T-cell (primary cell): ENCODE results near the gene PIWIL4. TPM values are rescaled to one million over a fixed set of nuclear protein-coding genes. Genes with fewer than 3 reads are reported as not detected.

ENCODE experiments used
- ATAC-seq, 4 experiments: fragments of 200-7000 bp in 3 of 4; fragments of 150-1000 bp in 1 of 4; cut with Tn5 transposase; replicated peaks in 1 of 4; 1 replicate in 3 of 4; 2 replicates in 1 of 4; pipeline ENCODE4 v1.10.0; 2021; ENCODE audit warnings: moderate library complexity in 3 of 4, mild to moderate bottlenecking in 2 of 4, moderate number of reproducible peaks in 1 of 4
- CTCF ChIA-PET, 2 donors: fragments of 300-600 bp; sonication (Branson Sonifier 250); formaldehyde crosslinking; loops; one replicate each; lab custom pipeline; 2022; ENCODE audit warnings: antibody characterized with exemption in 2 of 2; lab: Charles Lee
- POLR2A ChIA-PET, 2 donors: fragments of 300-600 bp; sonication (Branson Sonifier 250); formaldehyde crosslinking; loops; one replicate each; lab custom pipeline; 2022; ENCODE audit warnings: antibody characterized with exemption in 2 of 2; lab: Charles Lee
- DNase-seq, 35 experiments: peaks; one replicate each; pipeline versions ENCODE4 v3.0.0 to v3.0.0-alpha.2; 2013 to 2023
- H3K27ac ChIP-seq: one replicate; pipeline ENCODE4 v1.5.1; 2013; ENCODE audit warnings: low read length
- H3K27me3 ChIP-seq, 2 experiments: replicated peaks in 1 of 2; 1 replicate in 1 of 2; 2 replicates in 1 of 2; pipeline versions ENCODE4 v1.6.1 to v1.7.0; 2013; ENCODE audit warnings: low read length in 1 of 2, mixed read lengths in 1 of 2; ENCODE audit not compliant: control insufficient read depth in 2 of 2, insufficient read depth in 2 of 2; ENCODE audit errors: extremely low read depth in 1 of 2
- H3K36me3 ChIP-seq, 2 donors: 1 replicate in 1 of 2; 2 replicates in 1 of 2; pipeline versions ENCODE4 v1.6.1 to v1.7.0; 2013; ENCODE audit warnings: low read length in 1 of 2; ENCODE audit not compliant: control insufficient read depth in 2 of 2, insufficient read depth in 1 of 2; ENCODE audit errors: extremely low read depth in 1 of 2
- H3K4me1 ChIP-seq, 2 experiments: 1 replicate in 1 of 2; 2 replicates in 1 of 2; pipeline versions ENCODE4 v1.6.1 to v1.7.0; 2013; ENCODE audit warnings: low read length in 2 of 2, mixed read lengths in 1 of 2; ENCODE audit not compliant: insufficient read depth in 2 of 2, control insufficient read depth in 1 of 2; ENCODE audit errors: extremely low read depth in 1 of 2
- H3K4me3 ChIP-seq, 2 donors: 1 replicate in 1 of 2; 2 replicates in 1 of 2; pipeline versions ENCODE4 v1.5.1 to v1.7.0; 2013; ENCODE audit warnings: mild to moderate bottlenecking in 2 of 2, low read length in 1 of 2, moderate library complexity in 1 of 2; ENCODE audit not compliant: control insufficient read depth in 1 of 2; ENCODE audit errors: extremely low read depth in 1 of 2
- H3K9me3 ChIP-seq: 2 replicates; pipeline ENCODE4 v1.7.0; 2013
- H3K27ac Mint-ChIP-seq, 2 donors: one replicate each; pipeline ENCODE4 v1.8.0; 2020 to 2021; ENCODE audit warnings: mild to moderate bottlenecking in 2 of 2, mixed read lengths in 2 of 2
- H3K27me3 Mint-ChIP-seq, 2 donors: one replicate each; pipeline ENCODE4 v1.8.0; 2021 to 2022; ENCODE audit warnings: mixed read lengths in 2 of 2
- H3K36me3 Mint-ChIP-seq: one replicate; pipeline ENCODE4 v1.8.0; 2021; ENCODE audit warnings: mixed read lengths
- H3K4me1 Mint-ChIP-seq, 3 donors: one replicate each; pipeline ENCODE4 v1.8.0; 2020 to 2022; ENCODE audit warnings: mixed read lengths in 3 of 3, mild to moderate bottlenecking in 1 of 3
- H3K4me3 Mint-ChIP-seq, 3 donors: one replicate each; pipeline ENCODE4 v1.8.0; 2020 to 2022; ENCODE audit warnings: mild to moderate bottlenecking in 3 of 3, mixed read lengths in 3 of 3, moderate library complexity in 3 of 3
- H3K9me3 Mint-ChIP-seq, 3 donors: one replicate each; pipeline ENCODE4 v1.8.0; 2020 to 2022; ENCODE audit warnings: mixed read lengths in 3 of 3
- WGBS: methylation state at CpG from one replicate; pipeline ENCODE4 v1.1.5; 2013; ENCODE audit warnings: missing lambda C conversion rate; ENCODE audit not compliant: insufficient coverage; 5-methylcytosine and 5-hydroxymethylcytosine counted together
- total RNA-seq, 35 experiments: library from RNA in 6 of 35; stranded (reverse) in 6 of 35; fragments of 120-200 nt in 1 of 35; gene quantifications; one replicate each; pipeline versions ENCODE4 v1.2.1 to v1.2.4 and lab custom pipeline; 2013 to 2026

Gene PIWIL4
- total RNA-seq, 5 donors from 2014 or later (not counting 1 experiment from before 2014, with no cell fraction given), result 0.82 to 2.7 (median 2.0) TPM

GRCh38 chr11:94597896-94598295 lies 30.7 kb downstream of the PIWIL4 start:
- CTCF ChIA-PET, result no interaction called here
- H3K9me3 ChIP-seq, result no peaks in the 10 kb centered on the region
- DNase-seq (no peak), ATAC-seq (no peak)
- H3K27me3 ChIP-seq, result no peaks in the 10 kb centered on the region
- H3K4me1 ChIP-seq, result no peaks in the 10 kb centered on the region
- H3K36me3 Mint-ChIP-seq, result peaks cover 24% of the 10 kb centered on the region
- H3K4me3 ChIP-seq, result no peak overlapping the region
- no CpG with 5 or more reads among the region's 2 CpGs for WGBS
- no peaks in the 10 kb centered on the region for H3K9me3 Mint-ChIP-seq
- H3K36me3 ChIP-seq, result peaks cover 0 to 3% of the 10 kb centered on the region in 2 donors
- no peak overlapping the region for H3K27ac Mint-ChIP-seq
- no peak overlapping the region for H3K4me3 Mint-ChIP-seq
- no peak overlapping the region for H3K27ac ChIP-seq
- POLR2A ChIA-PET, result no interaction called here
- H3K4me1 Mint-ChIP-seq, result peaks cover 0 to under 1% (median under 1%) of the 10 kb centered on the region in 3 donors
- no peaks in the 10 kb centered on the region for H3K27me3 Mint-ChIP-seq

- no peak overlapping the region for H3K27ac ChIP-seq
- H3K4me1 ChIP-seq, result no peaks in the 10 kb centered on the region
- ChIA-PET POLR2A (no interaction called here), CTCF (no interaction called here)
- H3K27ac Mint-ChIP-seq, result no peak overlapping the region
- no peak for ATAC-seq
- no peak for DNase-seq
- H3K36me3 Mint-ChIP-seq, result peaks cover 24% of the 10 kb centered on the region
- H3K4me1 Mint-ChIP-seq, result peaks cover 0 to 2% (median 2%) of the 10 kb centered on the region in 3 donors
- no peak overlapping the region for H3K4me3 Mint-ChIP-seq
- peaks cover 0 to 3% of the 10 kb centered on the region in 2 donors for H3K36me3 ChIP-seq
- WGBS, result 73% methylated on average over 2 of the region's 3 CpGs
- H3K27me3 Mint-ChIP-seq, result no peaks in the 10 kb centered on the region
- H3K9me3 ChIP-seq, result no peaks in the 10 kb centered on the region
- no peak overlapping the region for H3K4me3 ChIP-seq
- H3K9me3 Mint-ChIP-seq, result no peaks in the 10 kb centered on the region
- H3K27me3 ChIP-seq, result no peaks in the 10 kb centered on the region
Observed at GRCh38 chr11:94599510-94599909, 32.3 kb downstream of the PIWIL4 start.

- Histone ChIP-seq H3K4me3 (no peak overlapping the region), H3K36me3 (no peaks in the 10 kb centered on the region), H3K4me1 (no peaks in the 10 kb centered on the region), H3K9me3 (no peaks in the 10 kb centered on the region), H3K27ac (no peak overlapping the region), H3K27me3 (no peaks in the 10 kb centered on the region)
- CTCF ChIA-PET, result interaction anchor here (0.6 to 2.2 kb wide), 5 partner anchors 83 to 707 kb away, joined by 3 to 14 read pairs (median 4); no protein-coding TSS in a partner anchor
- Mint-ChIP-seq H3K27ac (no peak overlapping the region), H3K9me3 (no peaks in the 10 kb centered on the region), H3K4me3 (no peak overlapping the region), H3K36me3 (peaks cover 20% of the 10 kb centered on the region), H3K27me3 (no peaks in the 10 kb centered on the region), H3K4me1 (peaks cover 0 to 2% (median 2%) of the 10 kb centered on the region in 3 donors)
- WGBS, result 50% methylated on average over 2 of the region's 8 CpGs
- DNase-seq, result peak in 18 of 35 experiments; percentile 0 to 53 (median 8)
- POLR2A ChIA-PET, result no interaction called here
- peak in 2 of 4 experiments; percentile 46 to 65 for ATAC-seq
Observed at GRCh38 chr11:94602430-94603372, 35.5 kb downstream of the PIWIL4 start.

GRCh38 chr11:94603587-94603986 lies 36.4 kb downstream of the PIWIL4 start:
- Mint-ChIP-seq H3K4me3 (no peak overlapping the region), H3K9me3 (no peaks in the 10 kb centered on the region), H3K4me1 (peaks cover 0 to 2% (median 2%) of the 10 kb centered on the region in 3 donors), H3K27me3 (no peaks in the 10 kb centered on the region), H3K27ac (no peak overlapping the region), H3K36me3 (peaks cover 22% of the 10 kb centered on the region)
- Histone ChIP-seq H3K27me3 (no peaks in the 10 kb centered on the region), H3K36me3 (no peaks in the 10 kb centered on the region), H3K4me1 (no peaks in the 10 kb centered on the region), H3K27ac (no peak overlapping the region), H3K9me3 (no peaks in the 10 kb centered on the region), H3K4me3 (no peak overlapping the region)
- WGBS, result no CpG with 5 or more reads among the region's 1 CpG
- ChIA-PET POLR2A (no interaction called here), CTCF (interaction anchor here (0.5 to 2.2 kb wide), 4 partner anchors 85 to 1159 kb away, joined by 3 to 14 read pairs (median 5); no protein-coding TSS in a partner anchor)
- ATAC-seq (no peak), DNase-seq (no peak)

GRCh38 chr11:94604482-94604881 lies 37.3 kb downstream of the PIWIL4 start:
- no peak for ATAC-seq
- no peak overlapping the region for H3K4me3 Mint-ChIP-seq
- H3K27me3 Mint-ChIP-seq, result no peaks in the 10 kb centered on the region
- 88% methylated on average over 2 of the region's 3 CpGs for WGBS
- H3K9me3 Mint-ChIP-seq, result no peaks in the 10 kb centered on the region
- no peak overlapping the region for H3K27ac Mint-ChIP-seq
- ChIA-PET CTCF (interaction anchor here in 1 of 2 donors (0.5 kb wide), 1 partner anchor 1159 kb away, joined by 3 read pairs; no protein-coding TSS in a partner anchor), POLR2A (no interaction called here)
- Histone ChIP-seq H3K36me3 (no peaks in the 10 kb centered on the region), H3K4me1 (no peaks in the 10 kb centered on the region), H3K27me3 (no peaks in the 10 kb centered on the region), H3K9me3 (no peaks in the 10 kb centered on the region), H3K4me3 (no peak overlapping the region), H3K27ac (no peak overlapping the region)
- DNase-seq, result no peak
- peaks cover 15% of the 10 kb centered on the region for H3K36me3 Mint-ChIP-seq
- peaks cover 0 to 2% (median 2%) of the 10 kb centered on the region in 3 donors for H3K4me1 Mint-ChIP-seq

GRCh38 chr11:94613120-94613519 lies 46.0 kb downstream of the PIWIL4 start:
- Mint-ChIP-seq H3K27me3 (no peaks in the 10 kb centered on the region), H3K9me3 (peaks cover 16 to 46% (median 20%) of the 10 kb centered on the region in 3 donors)

More at GRCh38 chr11:94613120-94613519, 46.0 kb downstream of the PIWIL4 start:
- Histone ChIP-seq H3K36me3 (no peaks in the 10 kb centered on the region), H3K9me3 (no peaks in the 10 kb centered on the region), H3K4me3 (no peak overlapping the region), H3K27me3 (no peaks in the 10 kb centered on the region), H3K4me1 (no peaks in the 10 kb centered on the region), H3K27ac (no peak overlapping the region)
- CTCF ChIA-PET, result interaction anchor here in 1 of 2 donors (1.1 kb wide), 1 partner anchor 99 kb away, joined by 4 read pairs; no protein-coding TSS in a partner anchor
- no peak overlapping the region for H3K4me3 Mint-ChIP-seq
- peaks cover 40% of the 10 kb centered on the region for H3K36me3 Mint-ChIP-seq
- no peak overlapping the region for H3K27ac Mint-ChIP-seq
- H3K4me1 Mint-ChIP-seq, result no peaks in the 10 kb centered on the region
- WGBS, result 80% methylated on average over 1 of the region's 1 CpG
- DNase-seq, result no peak
- POLR2A ChIA-PET, result no interaction called here
- ATAC-seq, result no peak
